Mammary epithelial cell (primary cell): ENCODE results near the gene BRI3.

Experiments
- EZH2 ChIP-seq: IDR thresholded peaks from 2 replicates; pipeline ENCODE4 v1.6.1; 2012; ENCODE audit warnings: low read length, inconsistent platforms, borderline replicate concordance
- TF ChIP-seq, protein P1 (sequence below), 2 donors: IDR thresholded peaks in 1 of 2; conservative IDR thresholded peaks in 1 of 2; 2 replicates each; pipeline ENCODE4 v1.5.1; 2011 to 2012; ENCODE audit warnings: inconsistent platforms in 2 of 2, low read length in 2 of 2, mild to moderate bottlenecking in 2 of 2, control low read depth in 1 of 2, low read depth in 1 of 2; ENCODE audit not compliant: insufficient read depth in 1 of 2; ENCODE audit errors: extremely low read depth in 1 of 2

DNA sequence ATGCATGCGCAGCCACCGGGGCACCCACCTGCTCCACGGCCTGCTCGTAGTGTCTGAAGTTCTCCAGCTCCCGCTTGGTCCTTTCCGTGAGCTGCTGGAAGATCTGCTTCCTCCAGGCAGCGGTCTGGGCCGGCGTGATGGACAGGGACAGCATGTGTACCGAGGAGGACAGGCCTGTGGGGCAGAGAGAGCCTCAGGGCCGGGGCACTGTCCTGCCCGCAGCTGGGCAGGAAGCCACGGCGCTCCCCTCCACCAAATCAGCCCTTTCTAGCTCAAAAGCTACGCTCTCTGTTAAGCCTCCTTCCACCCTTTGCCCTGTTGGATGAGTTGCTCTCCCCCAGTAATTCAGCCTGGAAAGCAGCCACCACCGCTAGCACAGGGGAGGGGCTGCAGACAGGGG lies 48.7 kb upstream of the BRI3 start:
- TF ChIP-seq, protein P1, sequence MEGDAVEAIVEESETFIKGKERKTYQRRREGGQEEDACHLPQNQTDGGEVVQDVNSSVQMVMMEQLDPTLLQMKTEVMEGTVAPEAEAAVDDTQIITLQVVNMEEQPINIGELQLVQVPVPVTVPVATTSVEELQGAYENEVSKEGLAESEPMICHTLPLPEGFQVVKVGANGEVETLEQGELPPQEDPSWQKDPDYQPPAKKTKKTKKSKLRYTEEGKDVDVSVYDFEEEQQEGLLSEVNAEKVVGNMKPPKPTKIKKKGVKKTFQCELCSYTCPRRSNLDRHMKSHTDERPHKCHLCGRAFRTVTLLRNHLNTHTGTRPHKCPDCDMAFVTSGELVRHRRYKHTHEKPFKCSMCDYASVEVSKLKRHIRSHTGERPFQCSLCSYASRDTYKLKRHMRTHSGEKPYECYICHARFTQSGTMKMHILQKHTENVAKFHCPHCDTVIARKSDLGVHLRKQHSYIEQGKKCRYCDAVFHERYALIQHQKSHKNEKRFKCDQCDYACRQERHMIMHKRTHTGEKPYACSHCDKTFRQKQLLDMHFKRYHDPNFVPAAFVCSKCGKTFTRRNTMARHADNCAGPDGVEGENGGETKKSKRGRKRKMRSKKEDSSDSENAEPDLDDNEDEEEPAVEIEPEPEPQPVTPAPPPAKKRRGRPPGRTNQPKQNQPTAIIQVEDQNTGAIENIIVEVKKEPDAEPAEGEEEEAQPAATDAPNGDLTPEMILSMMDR (conservative IDR thresholded peaks at IDR 0.05 in 1 of 2, IDR thresholded peaks at IDR 0.05 in 1 of 2; ENCODE audit: extremely low read depth in 1 of 2, insufficient read depth in 1 of 2, low read depth in 1 of 2, low read length in 2 of 2): no peak
- no peak for TF ChIP-seq EZH2
